Endodermal cell (in vitro differentiated cells): Measurements from ENCODE around the gene LINC01488. TPM values are rescaled to one million over a fixed set of nuclear protein-coding genes. Genes with fewer than 3 reads are reported as not detected.
A peak's percentile ranks its signal among the peaks of the same experiment; 100 is the strongest.

ENCODE experiments used
- DNase-seq: peaks from one replicate; pipeline ENCODE4 v3.0.0-alpha.2; 2017
- H3K27ac ChIP-seq: 2 replicates; pipeline ENCODE4 v1.5.1; 2013; ENCODE audit warnings: mild to moderate bottlenecking, low read depth, low read length, moderate library complexity
- H3K27me3 ChIP-seq: 2 replicates; pipeline ENCODE4 v1.6.1; 2013; ENCODE audit warnings: mild to moderate bottlenecking, low read length, moderate library complexity; ENCODE audit not compliant: insufficient read depth, control insufficient read depth, poor library complexity, severe bottlenecking
- H3K36me3 ChIP-seq: 2 replicates; pipeline ENCODE4 v1.7.0; 2013; ENCODE audit warnings: mild to moderate bottlenecking, low read length, moderate library complexity; ENCODE audit not compliant: control insufficient read depth, insufficient read depth
- H3K4me1 ChIP-seq: one replicate; pipeline ENCODE4 v1.7.0; 2013; ENCODE audit warnings: low read length; ENCODE audit not compliant: control insufficient read depth, insufficient read depth
- H3K4me3 ChIP-seq: 2 replicates; pipeline ENCODE4 v1.5.1; 2013; ENCODE audit warnings: mild to moderate bottlenecking, low read length, moderate library complexity
- H3K9ac ChIP-seq: 2 replicates; pipeline ENCODE4 v1.6.1; 2013; ENCODE audit warnings: mild to moderate bottlenecking, low read length, moderate library complexity; ENCODE audit not compliant: poor library complexity, severe bottlenecking; ENCODE audit errors: extremely low read depth
- H3K9me3 ChIP-seq: 2 replicates; pipeline ENCODE4 v1.6.1; 2013; ENCODE audit warnings: mild to moderate bottlenecking, low read length, moderate library complexity; ENCODE audit not compliant: control insufficient read depth
- H3K27ac Mint-ChIP-seq: 2 replicates; pipeline ENCODE4 v1.8.0; 2020; ENCODE audit warnings: mixed read lengths
- H3K27me3 Mint-ChIP-seq: 2 replicates; pipeline ENCODE4 v1.8.0; 2021; ENCODE audit warnings: mild to moderate bottlenecking, mixed read lengths; ENCODE audit not compliant: insufficient read depth
- H3K36me3 Mint-ChIP-seq: 2 replicates; pipeline ENCODE4 v1.8.0; 2020; ENCODE audit warnings: low read depth, mixed read lengths
- H3K4me1 Mint-ChIP-seq: 2 replicates; pipeline ENCODE4 v1.8.0; 2020; ENCODE audit warnings: mixed read lengths
- H3K4me3 Mint-ChIP-seq: 2 replicates; pipeline ENCODE4 v1.8.0; 2020; ENCODE audit warnings: mild to moderate bottlenecking, moderate library complexity, mixed read lengths
- H3K9me3 Mint-ChIP-seq: 2 replicates; pipeline ENCODE4 v1.8.0; 2020; ENCODE audit warnings: mild to moderate bottlenecking, mixed read lengths
- whole genome bisulfite sequencing, 2 experiments: methylation state at CpG; one replicate each; pipeline versions ENCODE4 v1.1.5 to v1.1.7; 2013; ENCODE audit warnings: missing lambda C conversion rate in 2 of 2, mixed read lengths in 1 of 2; ENCODE audit not compliant: insufficient coverage in 1 of 2, insufficient read length in 1 of 2; 5-methylcytosine and 5-hydroxymethylcytosine counted together
- total RNA-seq, 2 donors: library from RNA; stranded (reverse); fragmentation: NEBNext Ultra II Directional in 1 of 2; extraction: Animal tissue kit (Norgen Biotek cat#: 25700) in 1 of 2; gene quantifications; 2 replicates in 1 of 2; 3 replicates in 1 of 2; pipeline ENCODE4 v1.2.1, GENCODE V29; 2021
- TF ChIP-seq, protein P1 (sequence below): fragments of 200-600 bp; sonication (generic); conservative IDR thresholded peaks from 2 replicates; pipeline ENCODE4 v1.5.0; 2021; ENCODE audit warnings: antibody characterized with exemption, mild to moderate bottlenecking

The LINC01488 gene
- total RNA-seq, 2 donors from 2014 or later = not detected

DNA sequence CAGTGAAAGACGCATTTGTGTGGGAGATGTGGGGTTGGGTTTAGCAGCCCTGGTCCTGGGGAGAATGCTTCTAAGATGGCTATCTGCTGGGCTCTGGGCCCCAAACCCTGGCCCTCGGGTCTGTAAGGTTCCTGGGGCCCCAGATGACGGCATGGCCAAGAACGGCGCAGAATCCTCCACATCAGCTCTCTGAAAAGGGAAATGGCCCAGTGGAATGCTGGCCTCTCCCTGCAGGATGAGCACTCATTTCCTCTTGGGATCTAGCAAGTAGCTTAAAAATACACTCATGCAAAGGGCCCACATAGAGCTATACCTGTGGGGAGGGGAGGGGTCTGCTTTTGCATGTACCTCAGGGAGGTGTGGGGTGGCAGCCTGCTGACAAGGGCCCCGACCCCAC is 37.5 kb upstream of the LINC01488 start:
- Mint-ChIP-seq H3K4me3 (peak overlapping the region; percentile 33), H3K27me3 (no peaks in the 10 kb centered on the region), H3K9me3 (no peaks in the 10 kb centered on the region), H3K36me3 (no peaks in the 10 kb centered on the region), H3K27ac (peak overlapping the region; percentile 89), H3K4me1 (peaks cover 26% of the 10 kb centered on the region)
- H3K4me3 ChIP-seq = peak overlapping the region; percentile 40
- no peaks in the 10 kb centered on the region for H3K4me1 ChIP-seq
- no peaks in the 10 kb centered on the region for H3K36me3 ChIP-seq
- WGBS, 2 experiments = 77 to 100% methylated on average over 1 to 6 of the region's 6 CpGs
- H3K9ac ChIP-seq = no peak overlapping the region
- TF ChIP-seq, protein P1, sequence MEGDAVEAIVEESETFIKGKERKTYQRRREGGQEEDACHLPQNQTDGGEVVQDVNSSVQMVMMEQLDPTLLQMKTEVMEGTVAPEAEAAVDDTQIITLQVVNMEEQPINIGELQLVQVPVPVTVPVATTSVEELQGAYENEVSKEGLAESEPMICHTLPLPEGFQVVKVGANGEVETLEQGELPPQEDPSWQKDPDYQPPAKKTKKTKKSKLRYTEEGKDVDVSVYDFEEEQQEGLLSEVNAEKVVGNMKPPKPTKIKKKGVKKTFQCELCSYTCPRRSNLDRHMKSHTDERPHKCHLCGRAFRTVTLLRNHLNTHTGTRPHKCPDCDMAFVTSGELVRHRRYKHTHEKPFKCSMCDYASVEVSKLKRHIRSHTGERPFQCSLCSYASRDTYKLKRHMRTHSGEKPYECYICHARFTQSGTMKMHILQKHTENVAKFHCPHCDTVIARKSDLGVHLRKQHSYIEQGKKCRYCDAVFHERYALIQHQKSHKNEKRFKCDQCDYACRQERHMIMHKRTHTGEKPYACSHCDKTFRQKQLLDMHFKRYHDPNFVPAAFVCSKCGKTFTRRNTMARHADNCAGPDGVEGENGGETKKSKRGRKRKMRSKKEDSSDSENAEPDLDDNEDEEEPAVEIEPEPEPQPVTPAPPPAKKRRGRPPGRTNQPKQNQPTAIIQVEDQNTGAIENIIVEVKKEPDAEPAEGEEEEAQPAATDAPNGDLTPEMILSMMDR = no peak
- no peaks in the 10 kb centered on the region for H3K9me3 ChIP-seq
- no peaks in the 10 kb centered on the region for H3K27me3 ChIP-seq
- DNase-seq = peak; percentile 70
- peak overlapping the region; percentile 96 for H3K27ac ChIP-seq

- Histone ChIP-seq H3K9me3 (no peaks in the 10 kb centered on the region), H3K4me1 (no peaks in the 10 kb centered on the region), H3K4me3 (no peak overlapping the region), H3K9ac (no peak overlapping the region), H3K27me3 (no peaks in the 10 kb centered on the region), H3K27ac (peak overlapping the region; percentile 96), H3K36me3 (no peaks in the 10 kb centered on the region)
- Mint-ChIP-seq H3K36me3 (no peaks in the 10 kb centered on the region), H3K4me1 (peaks cover 21% of the 10 kb centered on the region), H3K27me3 (no peaks in the 10 kb centered on the region), H3K9me3 (no peaks in the 10 kb centered on the region), H3K4me3 (no peak overlapping the region), H3K27ac (peak overlapping the region; percentile 89)
- WGBS, 2 experiments = 69 to 76% methylated on average over 18 to 32 of the region's 32 CpGs
- DNase-seq = peak; percentile 91
- TF ChIP-seq, protein P1 = peak; percentile 75
Measured at GRCh38 chr11:69444381-69445130, 36.9 kb upstream of the LINC01488 start.

DNA sequence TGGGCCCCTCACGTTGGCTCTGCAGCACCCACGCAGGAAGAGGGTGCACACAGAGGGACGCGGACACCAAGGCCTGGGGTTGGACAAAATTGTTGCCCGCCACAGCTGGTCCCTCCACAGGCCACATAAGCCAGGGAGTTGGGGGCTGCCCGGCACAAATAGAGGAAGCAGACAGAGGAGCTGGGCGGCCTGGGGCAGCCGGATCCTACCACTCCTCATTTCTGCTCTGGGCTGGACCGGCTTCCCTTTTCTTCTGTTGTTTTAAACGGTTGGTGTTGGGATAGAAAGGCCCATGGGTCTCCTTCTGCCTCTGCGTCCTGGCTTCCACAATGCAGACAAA is 36.4 kb upstream of the LINC01488 start:
- no peaks in the 10 kb centered on the region for H3K27me3 Mint-ChIP-seq
- H3K9ac ChIP-seq = no peak overlapping the region

More for the DNA sequence above, 36.4 kb upstream of the LINC01488 start:
- Mint-ChIP-seq H3K9me3 (no peaks in the 10 kb centered on the region), H3K4me3 (no peak overlapping the region), H3K27ac (no peak overlapping the region), H3K36me3 (no peaks in the 10 kb centered on the region), H3K4me1 (peaks cover 21% of the 10 kb centered on the region)
- TF ChIP-seq, protein P1 = no peak
- WGBS, 2 experiments = 97 to 100% methylated on average over 5 to 11 of the region's 11 CpGs
- H3K4me3 ChIP-seq = no peak overlapping the region
- H3K27me3 ChIP-seq = no peaks in the 10 kb centered on the region
- no peaks in the 10 kb centered on the region for H3K9me3 ChIP-seq
- H3K36me3 ChIP-seq = no peaks in the 10 kb centered on the region
- DNase-seq = no peak
- H3K4me1 ChIP-seq = no peaks in the 10 kb centered on the region
- no peak overlapping the region for H3K27ac ChIP-seq
